GM19099 (cell line): ENCODE measurements around the gene NFAT5.
A peak's percentile ranks its signal among the peaks of the same experiment; 100 is the strongest.

Source experiments
- POLR2A ChIP-seq: IDR thresholded peaks from 3 replicates; pipeline ENCODE4 v1.6.1; 2011; ENCODE audit warnings: low read depth; ENCODE audit not compliant: insufficient read length; ENCODE audit errors: extremely low read depth

Gene NFAT5

GRCh38 chr16:69537706-69538080, 28.1 kb upstream of the NFAT5 start:
- TF ChIP-seq POLR2A: no peak

- TF ChIP-seq POLR2A: no peak
These were observed 27.0 kb upstream of the NFAT5 start for GRCh38 chr16:69538808-69539207.

GRCh38 chr16:69542974-69543373, 22.8 kb upstream of the NFAT5 start:
- TF ChIP-seq POLR2A: no peak

- no peak for TF ChIP-seq POLR2A
These were observed 21.7 kb upstream of the NFAT5 start for GRCh38 chr16:69544088-69544487.

GRCh38 chr16:69553332-69553731, 12.4 kb upstream of the NFAT5 start:
- no peak for TF ChIP-seq POLR2A

GRCh38 chr16:69554495-69554894, 11.3 kb upstream of the NFAT5 start:
- no peak for TF ChIP-seq POLR2A

GRCh38 chr16:69555437-69555836, 10.3 kb upstream of the NFAT5 start:
- no peak for TF ChIP-seq POLR2A

GRCh38 chr16:69555867-69556266, 9.9 kb upstream of the NFAT5 start:
- no peak for TF ChIP-seq POLR2A

- no peak for TF ChIP-seq POLR2A
These were observed 6.6 kb upstream of the NFAT5 start for GRCh38 chr16:69559164-69559563.

- no peak for TF ChIP-seq POLR2A
These were observed 3.9 kb upstream of the NFAT5 start for GRCh38 chr16:69561901-69562300.

GRCh38 chr16:69562813-69563212, 3.0 kb upstream of the NFAT5 start:
- no peak for TF ChIP-seq POLR2A

- peak; percentile 51 for TF ChIP-seq POLR2A
These were observed 1.9 kb upstream of the NFAT5 start for GRCh38 chr16:69563605-69564580.

- no peak for TF ChIP-seq POLR2A
These were observed 708 bp upstream of the NFAT5 start for GRCh38 chr16:69564845-69565670.

- peak; percentile 27 for TF ChIP-seq POLR2A
These were observed 644 bp downstream of the NFAT5 start for GRCh38 chr16:69566240-69566980.
